ENCODE measurements around the gene CREB3.

The CREB3 gene

DNA sequence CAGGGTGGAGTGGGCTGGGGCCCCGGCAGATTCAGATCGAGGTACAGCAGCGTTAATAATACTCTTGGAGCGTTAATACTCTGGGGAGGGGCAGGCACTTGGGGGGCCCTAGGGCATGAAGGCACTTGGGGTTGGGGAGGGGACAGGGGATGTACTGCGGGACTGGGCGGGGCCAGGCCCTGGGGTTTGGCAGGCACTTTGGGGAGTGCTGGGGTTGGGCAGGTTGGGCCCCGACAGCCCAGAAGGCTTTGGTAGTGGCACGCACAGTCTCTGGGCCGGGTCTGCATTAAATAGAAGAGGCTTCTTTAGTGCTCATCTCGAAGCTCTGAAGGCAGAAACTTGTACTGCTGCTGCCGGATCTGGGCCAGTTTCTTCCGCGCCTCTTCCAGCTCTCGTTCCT is 35.0 kb upstream of the CREB3 start:
- H3K36me3 ChIP-seq: peaks cover 55 to 61% (median 58%) of the 10 kb centered on the region in 3 donors
- H3K9me3 ChIP-seq: no peaks in the 10 kb centered on the region
- peak overlapping the region in 1 of 2 donors; percentile 7 for H3K4me3 ChIP-seq
- no peak for TF ChIP-seq CTCF (IDR thresholded peaks at IDR 0.05)
- DNase-seq: no peak
- intact Hi-C loops (cut with DNase I; ENCODE audit: low total_unique reads): loop anchor here (5.0 kb wide), 1 partner anchor 35 kb away; no protein-coding TSS in a partner anchor
- no peaks in the 10 kb centered on the region for H3K27me3 ChIP-seq
- peak overlapping the region; percentile 96 to 97 for H3K27ac ChIP-seq
- peaks cover 0 to 66% (median 40%) of the 10 kb centered on the region in 4 donors for H3K4me1 ChIP-seq

GRCh38 chr9:35698231-35698630 is 34.2 kb upstream of the CREB3 start:
- intact Hi-C loops (cut with DNase I; ENCODE audit: low total_unique reads): loop anchor here (5.0 kb wide), 1 partner anchor 36 kb away; no protein-coding TSS in a partner anchor
- Histone ChIP-seq H3K4me3 (no peak overlapping the region), H3K27me3 (no peaks in the 10 kb centered on the region), H3K27ac (peak overlapping the region; percentile 96 to 97), H3K36me3 (peaks cover 63 to 68% (median 66%) of the 10 kb centered on the region in 3 donors), H3K4me1 (peaks cover 0 to 59% (median 40%) of the 10 kb centered on the region in 4 donors), H3K9me3 (no peaks in the 10 kb centered on the region)
- no peak for DNase-seq
- no peak for TF ChIP-seq CTCF (IDR thresholded peaks at IDR 0.05)

GRCh38 chr9:35700031-35700430 is 32.4 kb upstream of the CREB3 start:
- no peak overlapping the region for H3K4me3 ChIP-seq
- peaks cover 81 to 86% (median 84%) of the 10 kb centered on the region in 3 donors for H3K36me3 ChIP-seq
- no peak for TF ChIP-seq CTCF (IDR thresholded peaks at IDR 0.05)
- no peaks in the 10 kb centered on the region for H3K27me3 ChIP-seq
- intact Hi-C loops (cut with DNase I; ENCODE audit: low total_unique reads): no loop called here
- no peak for DNase-seq
- no peaks in the 10 kb centered on the region for H3K9me3 ChIP-seq
- peaks cover 0 to 41% (median 32%) of the 10 kb centered on the region in 4 donors for H3K4me1 ChIP-seq
- H3K27ac ChIP-seq: peak overlapping the region; percentile 96 to 97

DNA sequence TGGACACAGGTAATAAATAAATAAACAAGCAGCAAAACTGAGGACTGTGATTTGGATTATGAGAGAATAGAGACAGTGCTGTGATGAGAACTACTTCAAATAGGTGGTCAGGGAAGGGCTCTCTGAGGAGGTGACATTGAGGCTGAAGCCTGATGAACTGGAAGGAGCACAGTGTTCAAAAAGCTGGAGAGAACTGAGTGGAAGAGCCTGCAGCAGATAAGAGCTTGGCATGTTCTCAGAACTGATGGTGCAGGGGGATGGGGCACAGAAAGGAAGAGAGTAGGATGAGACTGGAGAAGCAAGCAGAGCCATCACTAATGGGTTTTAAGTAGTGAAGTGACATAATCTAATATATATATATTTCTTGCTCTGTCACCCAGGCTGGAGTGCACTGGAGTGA is 31.5 kb upstream of the CREB3 start:
- H3K27me3 ChIP-seq: no peaks in the 10 kb centered on the region
- intact Hi-C loops (cut with DNase I; ENCODE audit: low total_unique reads): no loop called here
- no peak for TF ChIP-seq CTCF (IDR thresholded peaks at IDR 0.05)
- no peak for DNase-seq
- no peak overlapping the region for H3K4me3 ChIP-seq
- H3K36me3 ChIP-seq: peaks cover 90 to 93% (median 93%) of the 10 kb centered on the region in 3 donors
- H3K9me3 ChIP-seq: no peaks in the 10 kb centered on the region
- peaks cover 0 to 32% (median 26%) of the 10 kb centered on the region in 4 donors for H3K4me1 ChIP-seq
- H3K27ac ChIP-seq: peak overlapping the region; percentile 96 to 97

GRCh38 chr9:35702696-35703095 is 29.8 kb upstream of the CREB3 start:
- Histone ChIP-seq H3K4me3 (no peak overlapping the region), H3K27ac (peak overlapping the region; percentile 96 to 97), H3K27me3 (no peaks in the 10 kb centered on the region), H3K4me1 (peaks cover 0 to 14% (median 9%) of the 10 kb centered on the region in 4 donors), H3K9me3 (no peaks in the 10 kb centered on the region), H3K36me3 (peaks cover 100% of the 10 kb centered on the region in 3 donors)
- TF ChIP-seq CTCF (IDR thresholded peaks at IDR 0.05): no peak
- no peak for DNase-seq
- intact Hi-C loops (cut with DNase I; ENCODE audit: low total_unique reads): no loop called here

Measured in tibial artery (tissue), 4 donors.